Measurements from ENCODE around the gene RFFL.

The RFFL gene

DNA sequence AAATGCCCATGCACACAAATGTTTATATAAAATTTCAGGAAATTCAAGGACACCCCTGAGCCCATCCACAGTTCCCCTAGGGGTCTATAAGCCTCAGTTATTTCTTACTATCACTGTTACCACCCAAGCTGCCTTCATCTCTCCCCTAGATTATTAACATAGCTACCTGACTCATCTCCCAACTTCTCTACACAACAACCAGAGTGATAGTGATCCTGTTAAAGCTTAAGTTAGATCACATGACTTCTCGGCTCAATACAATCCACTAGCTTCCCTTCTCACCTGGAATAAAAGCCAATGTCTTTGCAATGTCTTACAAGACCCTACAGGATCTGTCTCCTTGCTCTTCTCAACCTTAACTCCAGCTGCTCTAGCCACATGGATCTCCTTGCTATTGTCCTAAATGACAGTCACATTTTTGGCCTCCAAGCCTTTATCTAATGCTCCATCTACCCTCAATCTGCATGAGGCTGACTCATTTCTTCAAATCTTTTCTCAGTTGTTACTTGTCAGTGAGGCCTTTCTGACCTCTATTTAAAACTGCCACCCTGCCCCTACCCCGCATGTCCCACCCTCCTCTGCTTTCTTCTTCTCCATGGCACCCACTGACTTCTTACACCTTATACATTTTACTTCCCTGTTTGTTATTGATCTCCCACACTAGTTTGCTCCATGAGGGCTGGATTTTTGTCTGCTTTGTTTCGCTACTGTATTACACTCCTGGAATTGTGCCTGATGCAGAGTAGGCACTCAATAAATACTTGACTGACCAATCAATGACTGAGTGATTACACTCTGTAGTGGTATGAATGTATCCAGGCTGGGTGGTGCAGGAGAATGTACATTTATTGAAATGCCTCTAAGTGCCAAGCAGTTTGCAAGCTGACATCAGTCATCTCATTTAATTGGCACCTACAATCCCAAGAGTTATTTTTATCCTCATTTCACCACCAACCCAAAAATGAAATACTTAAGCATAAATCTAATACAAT is 88.4 kb downstream of the RFFL start:
- no peak for TF ChIP-seq CTCF (IDR thresholded peaks at IDR 0.05; ENCODE audit: insufficient read depth, low read length, poor library complexity, severe bottlenecking)
- no peak for DNase-seq (ENCODE audit: extremely low read depth, insufficient read length)
- Histone ChIP-seq H3K27me3 (replicated peaks; ENCODE audit: control insufficient read depth, insufficient read depth, low read length) (no peaks in the 10 kb centered on the region), H3K4me3 (replicated peaks; ENCODE audit: low read depth, low read length) (no peak overlapping the region), H3K36me3 (ENCODE audit: control insufficient read depth, insufficient read depth, low read length) (no peaks in the 10 kb centered on the region)

- no peaks in the 10 kb centered on the region for H3K27me3 ChIP-seq (replicated peaks; ENCODE audit: control insufficient read depth, insufficient read depth, low read length)
- H3K36me3 ChIP-seq (ENCODE audit: control insufficient read depth, insufficient read depth, low read length), result no peaks in the 10 kb centered on the region
- TF ChIP-seq CTCF (IDR thresholded peaks at IDR 0.05; ENCODE audit: insufficient read depth, low read length, poor library complexity, severe bottlenecking), result no peak
- H3K4me3 ChIP-seq (replicated peaks; ENCODE audit: low read depth, low read length), result no peak overlapping the region
- no peak for DNase-seq (ENCODE audit: extremely low read depth, insufficient read length)
Measured at GRCh38 chr17:34974179-34974578, 89.3 kb downstream of the RFFL start.

DNA sequence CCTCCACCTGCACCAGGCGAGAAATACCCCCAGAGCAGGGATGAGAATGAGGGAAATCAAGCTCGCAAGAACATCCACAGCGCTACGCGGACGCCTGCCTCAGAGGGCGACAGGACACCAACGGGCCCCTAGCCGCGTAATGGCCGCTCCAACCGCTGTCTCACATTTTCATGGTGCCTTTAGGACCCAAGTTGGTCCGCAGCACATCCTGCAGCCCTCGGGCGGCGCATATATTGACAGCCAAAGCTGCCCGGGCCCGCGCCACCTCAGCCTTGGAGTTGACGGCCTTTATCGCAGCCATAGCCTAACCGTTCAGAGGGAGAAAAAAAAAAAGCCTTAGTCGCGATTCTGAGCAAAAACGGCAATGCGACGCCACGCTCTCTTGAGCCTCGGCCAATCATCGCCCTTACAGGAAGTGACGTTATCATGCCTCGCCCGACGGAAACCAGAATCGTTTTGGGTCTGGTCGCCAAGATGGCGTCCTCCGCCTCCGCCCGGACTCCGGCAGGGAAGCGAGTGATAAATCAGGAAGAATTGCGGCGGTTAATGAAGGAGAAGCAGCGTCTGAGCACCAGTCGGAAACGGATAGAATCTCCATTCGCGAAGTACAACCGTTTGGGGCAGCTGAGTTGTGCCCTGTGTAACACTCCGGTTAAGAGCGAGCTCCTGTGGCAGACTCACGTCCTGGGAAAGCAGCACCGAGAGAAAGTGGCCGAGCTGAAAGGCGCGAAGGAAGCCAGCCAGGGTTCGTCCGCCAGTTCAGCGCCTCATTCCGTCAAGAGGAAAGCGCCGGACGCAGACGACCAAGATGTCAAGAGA is 102.2 kb downstream of the RFFL start, which contains the start of the genes CCT6B and ZNF830:
TSS of gene CCT6B (minus strand) at position 368 of the 819 bp plus-strand sequence. CDS start at position 301, 67 bp downstream.
TSS of gene ZNF830 (plus strand) at position 448 of the 819 bp plus-strand sequence. CDS start at position 475, 27 bp downstream.
- Histone ChIP-seq H3K36me3 (ENCODE audit: control insufficient read depth, insufficient read depth, low read length) (peaks cover 1% of the 10 kb centered on the region; the same call in 1 of the 2 replicates), H3K27me3 (replicated peaks; ENCODE audit: control insufficient read depth, insufficient read depth, low read length) (no peaks in the 10 kb centered on the region), H3K4me3 (replicated peaks; ENCODE audit: low read depth, low read length) (peak within 1 kb of the TSS; percentile 100)
- DNase-seq (ENCODE audit: extremely low read depth, insufficient read length), result peak; percentile 87
- TF ChIP-seq CTCF (IDR thresholded peaks at IDR 0.05; ENCODE audit: insufficient read depth, low read length, poor library complexity, severe bottlenecking), result no peak

- no peak for DNase-seq (ENCODE audit: extremely low read depth, insufficient read length)
- TF ChIP-seq CTCF (IDR thresholded peaks at IDR 0.05; ENCODE audit: insufficient read depth, low read length, poor library complexity, severe bottlenecking), result no peak
- H3K27me3 ChIP-seq (replicated peaks; ENCODE audit: control insufficient read depth, insufficient read depth, low read length), result no peaks in the 10 kb centered on the region
Measured at GRCh38 chr17:34958438-34958837, 105.1 kb downstream of the RFFL start.

More at GRCh38 chr17:34958438-34958837, 105.1 kb downstream of the RFFL start:
- Histone ChIP-seq H3K4me3 (replicated peaks; ENCODE audit: low read depth, low read length) (no peak overlapping the region), H3K36me3 (ENCODE audit: control insufficient read depth, insufficient read depth, low read length) (no peaks in the 10 kb centered on the region)

Data from GM06990 (cell line).